Transverse colon (tissue), 4 donors: ENCODE data around the gene SLC37A3.

ENCODE experiments used
- EP300 ChIP-seq: sonication (generic); formaldehyde crosslinking; IDR thresholded peaks from one replicate; pipeline ENCODE4 v1.6.1; 2017; ENCODE audit warnings: antibody characterized with exemption, low read depth
- POLR2A ChIP-seq: fragments of 450-650 bp; IDR thresholded peaks from one replicate; pipeline ENCODE4 v1.6.1; 2016; ENCODE audit warnings: antibody characterized with exemption, mild to moderate bottlenecking, moderate library complexity
- POLR2AphosphoS5 ChIP-seq, 3 donors: sonication (generic); formaldehyde crosslinking; IDR thresholded peaks; one replicate each; pipeline ENCODE4 v1.6.1; 2016; ENCODE audit warnings: antibody characterized with exemption in 3 of 3
- TF ChIP-seq, protein P1 (sequence below), 5 experiments: fragments of 200-600 bp in 3 of 5; fragments of 450-650 bp in 2 of 5; sonication (generic) in 3 of 5; IDR thresholded peaks; 1 replicate in 2 of 5; 2 replicates in 3 of 5; pipeline ENCODE4 v1.5.1; 2016 to 2017; ENCODE audit warnings: antibody characterized with exemption in 5 of 5, inconsistent platforms in 3 of 5, mild to moderate bottlenecking in 2 of 5, moderate library complexity in 1 of 5

DNA sequence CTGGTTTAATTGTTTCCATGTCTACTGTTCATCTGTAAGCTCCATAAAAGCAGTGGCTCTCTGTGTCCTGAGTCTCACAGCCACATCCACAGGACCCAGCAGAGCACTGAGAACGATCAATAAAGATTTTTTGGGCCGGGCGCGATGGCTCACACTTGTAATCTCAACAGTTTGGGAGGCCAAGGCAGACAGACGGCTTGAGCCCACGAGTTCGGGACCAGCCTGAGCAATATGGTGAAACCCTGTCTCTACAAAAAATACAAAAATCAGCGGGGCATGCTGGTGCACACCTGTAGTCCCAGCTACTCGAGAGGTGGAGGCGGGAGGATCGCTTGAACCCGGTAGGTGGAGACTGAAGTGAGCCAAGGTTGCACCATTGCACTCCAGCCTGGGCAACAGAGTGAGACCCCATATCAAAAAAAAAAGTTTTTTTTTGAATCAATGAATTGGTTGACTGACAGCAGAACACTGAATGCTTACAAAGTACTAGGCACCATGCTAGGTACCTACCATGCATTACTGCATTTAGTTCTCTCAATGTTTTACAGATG lies 4.5 kb downstream of the SLC37A3 start:
- TF ChIP-seq POLR2A (no peak), POLR2AphosphoS5 (IDR thresholded peaks at IDR 0.05) (no peak), EP300 (no peak)
- TF ChIP-seq, protein P1, sequence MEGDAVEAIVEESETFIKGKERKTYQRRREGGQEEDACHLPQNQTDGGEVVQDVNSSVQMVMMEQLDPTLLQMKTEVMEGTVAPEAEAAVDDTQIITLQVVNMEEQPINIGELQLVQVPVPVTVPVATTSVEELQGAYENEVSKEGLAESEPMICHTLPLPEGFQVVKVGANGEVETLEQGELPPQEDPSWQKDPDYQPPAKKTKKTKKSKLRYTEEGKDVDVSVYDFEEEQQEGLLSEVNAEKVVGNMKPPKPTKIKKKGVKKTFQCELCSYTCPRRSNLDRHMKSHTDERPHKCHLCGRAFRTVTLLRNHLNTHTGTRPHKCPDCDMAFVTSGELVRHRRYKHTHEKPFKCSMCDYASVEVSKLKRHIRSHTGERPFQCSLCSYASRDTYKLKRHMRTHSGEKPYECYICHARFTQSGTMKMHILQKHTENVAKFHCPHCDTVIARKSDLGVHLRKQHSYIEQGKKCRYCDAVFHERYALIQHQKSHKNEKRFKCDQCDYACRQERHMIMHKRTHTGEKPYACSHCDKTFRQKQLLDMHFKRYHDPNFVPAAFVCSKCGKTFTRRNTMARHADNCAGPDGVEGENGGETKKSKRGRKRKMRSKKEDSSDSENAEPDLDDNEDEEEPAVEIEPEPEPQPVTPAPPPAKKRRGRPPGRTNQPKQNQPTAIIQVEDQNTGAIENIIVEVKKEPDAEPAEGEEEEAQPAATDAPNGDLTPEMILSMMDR (IDR thresholded peaks at IDR 0.05), result no peak
